ENCODE results near the gene GRM7. TPM values are rescaled to one million over a fixed set of nuclear protein-coding genes. Genes with fewer than 3 reads are reported as not detected.

Gene GRM7
- total RNA-seq, 1 experiment from 2014 or later = not detected

DNA sequence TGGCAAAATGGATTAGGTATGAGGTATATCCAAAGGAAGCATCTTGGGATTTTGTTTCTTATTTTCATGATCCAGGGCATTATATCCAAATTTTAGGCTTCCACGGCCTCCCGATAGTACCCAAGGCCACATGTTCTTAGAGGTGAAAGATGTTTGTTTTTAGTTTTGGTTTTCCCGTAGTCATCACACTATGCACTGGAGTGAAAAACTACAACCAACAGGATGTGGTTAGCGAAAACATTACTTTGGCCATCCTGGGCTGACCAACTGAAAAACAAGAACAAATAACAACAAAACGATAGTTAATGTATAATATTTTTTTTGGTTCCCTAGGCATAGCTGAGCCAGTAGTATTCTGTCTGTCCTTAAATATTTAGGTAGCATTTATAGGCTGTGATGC is 749.7 kb downstream of the GRM7 start:
- H3K27me3 ChIP-seq (replicated peaks; ENCODE audit: insufficient read depth, low read depth, low read length, poor library complexity) = no peaks in the 10 kb centered on the region
- TF ChIP-seq, protein P1, sequence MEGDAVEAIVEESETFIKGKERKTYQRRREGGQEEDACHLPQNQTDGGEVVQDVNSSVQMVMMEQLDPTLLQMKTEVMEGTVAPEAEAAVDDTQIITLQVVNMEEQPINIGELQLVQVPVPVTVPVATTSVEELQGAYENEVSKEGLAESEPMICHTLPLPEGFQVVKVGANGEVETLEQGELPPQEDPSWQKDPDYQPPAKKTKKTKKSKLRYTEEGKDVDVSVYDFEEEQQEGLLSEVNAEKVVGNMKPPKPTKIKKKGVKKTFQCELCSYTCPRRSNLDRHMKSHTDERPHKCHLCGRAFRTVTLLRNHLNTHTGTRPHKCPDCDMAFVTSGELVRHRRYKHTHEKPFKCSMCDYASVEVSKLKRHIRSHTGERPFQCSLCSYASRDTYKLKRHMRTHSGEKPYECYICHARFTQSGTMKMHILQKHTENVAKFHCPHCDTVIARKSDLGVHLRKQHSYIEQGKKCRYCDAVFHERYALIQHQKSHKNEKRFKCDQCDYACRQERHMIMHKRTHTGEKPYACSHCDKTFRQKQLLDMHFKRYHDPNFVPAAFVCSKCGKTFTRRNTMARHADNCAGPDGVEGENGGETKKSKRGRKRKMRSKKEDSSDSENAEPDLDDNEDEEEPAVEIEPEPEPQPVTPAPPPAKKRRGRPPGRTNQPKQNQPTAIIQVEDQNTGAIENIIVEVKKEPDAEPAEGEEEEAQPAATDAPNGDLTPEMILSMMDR (conservative IDR thresholded peaks at IDR 0.05; ENCODE audit: low read depth, low read length) = no peak
- no peak for TF ChIP-seq EZH2 (IDR thresholded peaks at IDR 0.05; ENCODE audit: borderline replicate concordance, low read depth, low read length, poor library complexity, severe bottlenecking)
- no peak for DNase-seq (ENCODE audit: low spot score)
- H3K36me3 ChIP-seq (ENCODE audit: insufficient read depth, low read length, poor library complexity, severe bottlenecking) = no peaks in the 10 kb centered on the region
- no peaks in the 10 kb centered on the region for H3K9me3 ChIP-seq (ENCODE audit: low read depth, low read length, poor library complexity, severe bottlenecking)
- no TSS peak for BruUV-seq (replicated peaks)
- ChIA-PET CTCF (no interaction called here), POLR2A (ENCODE audit: low non-redundant PET) (no interaction called here)
- intact Hi-C loops (cut with micrococcal nuclease; ENCODE audit: unreplicated experiment) = no loop called here
- H3K4me3 ChIP-seq (ENCODE audit: low read depth, low read length, poor library complexity, severe bottlenecking) = no peak overlapping the region
- H3K27ac ChIP-seq (ENCODE audit: low read depth, low read length, poor library complexity, severe bottlenecking) = no peak overlapping the region
- no peaks in the 10 kb centered on the region for H3K4me1 ChIP-seq (ENCODE audit: insufficient read depth, low read length, poor library complexity, severe bottlenecking)

DNA sequence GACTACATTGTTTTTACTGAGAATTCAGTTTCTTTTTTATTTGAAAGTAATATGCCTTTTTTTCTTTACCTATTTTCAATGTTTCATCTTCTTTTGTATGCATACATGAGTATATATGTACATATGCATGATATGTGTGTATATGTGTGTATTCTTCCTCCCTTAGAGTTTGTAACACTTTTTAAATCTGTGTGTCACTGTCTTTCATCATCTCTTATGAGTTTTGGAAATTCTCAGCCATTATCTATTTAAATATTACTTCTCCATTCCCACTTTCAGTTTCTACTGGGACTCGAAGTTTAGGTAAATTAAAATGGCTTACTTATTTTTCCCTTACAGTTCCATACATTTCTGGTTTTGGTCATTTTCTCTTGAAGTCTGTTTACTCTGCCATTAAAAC is 754.1 kb downstream of the GRM7 start:
- Histone ChIP-seq H3K9me3 (ENCODE audit: low read depth, low read length, poor library complexity, severe bottlenecking) (no peaks in the 10 kb centered on the region), H3K4me1 (ENCODE audit: insufficient read depth, low read length, poor library complexity, severe bottlenecking) (no peaks in the 10 kb centered on the region), H3K4me3 (ENCODE audit: low read depth, low read length, poor library complexity, severe bottlenecking) (no peak overlapping the region), H3K36me3 (ENCODE audit: insufficient read depth, low read length, poor library complexity, severe bottlenecking) (no peaks in the 10 kb centered on the region), H3K27me3 (replicated peaks; ENCODE audit: insufficient read depth, low read depth, low read length, poor library complexity) (no peaks in the 10 kb centered on the region), H3K27ac (ENCODE audit: low read depth, low read length, poor library complexity, severe bottlenecking) (no peak overlapping the region)
- intact Hi-C loops (cut with micrococcal nuclease; ENCODE audit: unreplicated experiment) = no loop called here
- ChIA-PET POLR2A (ENCODE audit: low non-redundant PET) (no interaction called here), CTCF (no interaction called here)
- no TSS peak for BruUV-seq (replicated peaks)
- no peak for DNase-seq (ENCODE audit: low spot score)
- no peak for TF ChIP-seq EZH2 (IDR thresholded peaks at IDR 0.05; ENCODE audit: borderline replicate concordance, low read depth, low read length, poor library complexity, severe bottlenecking)
- TF ChIP-seq, protein P1 (conservative IDR thresholded peaks at IDR 0.05; ENCODE audit: low read depth, low read length) = no peak

DNA sequence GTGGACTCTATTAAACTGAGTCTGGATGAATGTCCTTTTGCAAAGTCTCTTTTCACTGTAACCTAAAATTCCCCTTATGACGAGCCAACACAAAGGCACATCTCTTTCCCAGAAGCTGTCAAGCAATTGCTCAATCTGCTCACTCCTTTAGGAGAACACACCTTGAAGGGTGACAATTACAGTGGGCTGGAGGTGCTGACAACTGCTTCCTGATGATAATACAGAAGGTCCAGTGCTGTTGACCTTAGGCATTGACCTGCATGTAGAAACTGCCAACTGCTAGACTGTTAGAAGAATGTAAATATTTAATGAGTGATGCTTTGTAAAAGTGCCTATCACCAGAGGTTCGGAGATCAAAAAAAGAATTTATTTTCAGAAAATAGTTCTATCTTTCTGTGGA is 757.7 kb downstream of the GRM7 start:
- Histone ChIP-seq H3K9me3 (ENCODE audit: low read depth, low read length, poor library complexity, severe bottlenecking) (no peaks in the 10 kb centered on the region), H3K4me3 (ENCODE audit: low read depth, low read length, poor library complexity, severe bottlenecking) (no peak overlapping the region), H3K27ac (ENCODE audit: low read depth, low read length, poor library complexity, severe bottlenecking) (no peak overlapping the region), H3K36me3 (ENCODE audit: insufficient read depth, low read length, poor library complexity, severe bottlenecking) (no peaks in the 10 kb centered on the region), H3K4me1 (ENCODE audit: insufficient read depth, low read length, poor library complexity, severe bottlenecking) (no peaks in the 10 kb centered on the region), H3K27me3 (replicated peaks; ENCODE audit: insufficient read depth, low read depth, low read length, poor library complexity) (no peaks in the 10 kb centered on the region)
- ChIA-PET CTCF (no interaction called here), POLR2A (ENCODE audit: low non-redundant PET) (interaction anchor here (0.6 kb wide), 1 partner anchor 484 kb away, joined by 3 read pairs; no protein-coding TSS in a partner anchor)
- no TSS peak for BruUV-seq (replicated peaks)
- intact Hi-C loops (cut with micrococcal nuclease; ENCODE audit: unreplicated experiment) = no loop called here
- TF ChIP-seq, protein P1 (conservative IDR thresholded peaks at IDR 0.05; ENCODE audit: low read depth, low read length) = no peak
- no peak for TF ChIP-seq EZH2 (IDR thresholded peaks at IDR 0.05; ENCODE audit: borderline replicate concordance, low read depth, low read length, poor library complexity, severe bottlenecking)
- no peak for DNase-seq (ENCODE audit: low spot score)

Measured in A673 (cell line).